GM12878 (cell line): ENCODE data around the gene TMEM79. TPM values are rescaled to one million over a fixed set of nuclear protein-coding genes. Genes with fewer than 3 reads are reported as not detected.

Experiments
- MYC ChIP-seq: IDR thresholded peaks from 2 replicates; pipeline ENCODE4 v1.6.1; 2011; ENCODE audit warnings: mild to moderate bottlenecking, low read length, moderate library complexity, inconsistent platforms; ENCODE audit not compliant: insufficient read depth, insufficient replicate concordance, insufficient read length, severe bottlenecking
- NKRF ChIP-seq: fragments of 450-650 bp; conservative IDR thresholded peaks from 2 replicates; pipeline ENCODE4 v1.6.1; 2017; ENCODE audit warnings: mild to moderate bottlenecking, moderate library complexity
- RELA ChIP-seq: fragments of 450-650 bp; IDR thresholded peaks from 2 replicates; pipeline ENCODE4 v1.8.0; 2014; ENCODE audit warnings: borderline replicate concordance; ENCODE audit not compliant: partially characterized antibody
- ZBTB33 ChIP-seq: fragments of 450-650 bp; IDR thresholded peaks from 2 replicates; pipeline ENCODE4 v1.6.1; 2017; ENCODE audit warnings: mild to moderate bottlenecking
- ZBTB4 ChIP-seq: fragments of 450-650 bp; formaldehyde crosslinking; IDR thresholded peaks from 2 replicates; pipeline ENCODE4 v1.4.0; 2022; ENCODE audit warnings: mild to moderate bottlenecking, moderate library complexity
- ZNF687 ChIP-seq: fragments of 450-650 bp; IDR thresholded peaks from 2 replicates; pipeline ENCODE4 v1.6.1; 2017; ENCODE audit warnings: mild to moderate bottlenecking, moderate library complexity
- polyA plus RNA-seq, 11 experiments: library from polyadenylated mRNA; depleted of rRNA in 4 of 11; unstranded in 6 of 11; stranded (reverse) in 5 of 11; fragments of >200 nt; fragmentation: Nextera tagmentation in 4 of 11; fragmentation: Illumina TruSeq in 1 of 11; extraction: Ambion mirVana in 4 of 11; extraction: Trizol in 1 of 11; gene quantifications; 1 replicate in 1 of 11; 2 replicates in 10 of 11; pipeline versions ENCODE4 v1.2.1 to v1.2.3, GENCODE V29; 2011 to 2016; ENCODE audit warnings: inconsistent platforms in 2 of 11, missing spikeins in 2 of 11, low read depth in 1 of 11
- total RNA-seq, 4 experiments: library from RNA; depleted of rRNA in 3 of 4; stranded (reverse); fragments of >200 nt in 3 of 4; fragmentation: Illumina TruSeq in 1 of 4; extraction: Trizol in 1 of 4; gene quantifications; 2 replicates each; pipeline versions ENCODE4 v1.2.1 to v1.2.3, GENCODE V29; 2013 to 2021

TMEM79 gene
- total and polyA plus RNA-seq, 10 of the 15 experiments (the other 5 are each of a cell fraction or from before 2014, with no cell fraction given) = 0.47 to 5.2 (median 3.8) TPM

- no peak for TF ChIP-seq ZNF687
- no peak for TF ChIP-seq RELA
- no peak for TF ChIP-seq MYC
- TF ChIP-seq NKRF = no peak
- TF ChIP-seq ZBTB33 = no peak
- TF ChIP-seq ZBTB4 = no peak
These were observed 25.3 kb upstream of the TMEM79 start (continued) for GRCh38 chr1:156258859-156259258.
